GM19395 (cell line): ENCODE results near the gene ARHGAP11A.
A peak's percentile ranks its signal among the peaks of the same experiment; 100 is the strongest.
"Not testable (repeated sequence)": the region's sequence is repeated elsewhere in the genome, so short reads cannot be mapped to it uniquely, and the experiment has no call there.

ENCODE experiments used
- ATAC-seq: cut with Tn5 transposase; IDR thresholded peaks from one replicate; pipeline ENCODE4 v1.9.1; 2021; ENCODE audit warnings: mild to moderate bottlenecking, moderate library complexity; ENCODE audit not compliant: unreplicated experiment

Gene ARHGAP11A, protein sequence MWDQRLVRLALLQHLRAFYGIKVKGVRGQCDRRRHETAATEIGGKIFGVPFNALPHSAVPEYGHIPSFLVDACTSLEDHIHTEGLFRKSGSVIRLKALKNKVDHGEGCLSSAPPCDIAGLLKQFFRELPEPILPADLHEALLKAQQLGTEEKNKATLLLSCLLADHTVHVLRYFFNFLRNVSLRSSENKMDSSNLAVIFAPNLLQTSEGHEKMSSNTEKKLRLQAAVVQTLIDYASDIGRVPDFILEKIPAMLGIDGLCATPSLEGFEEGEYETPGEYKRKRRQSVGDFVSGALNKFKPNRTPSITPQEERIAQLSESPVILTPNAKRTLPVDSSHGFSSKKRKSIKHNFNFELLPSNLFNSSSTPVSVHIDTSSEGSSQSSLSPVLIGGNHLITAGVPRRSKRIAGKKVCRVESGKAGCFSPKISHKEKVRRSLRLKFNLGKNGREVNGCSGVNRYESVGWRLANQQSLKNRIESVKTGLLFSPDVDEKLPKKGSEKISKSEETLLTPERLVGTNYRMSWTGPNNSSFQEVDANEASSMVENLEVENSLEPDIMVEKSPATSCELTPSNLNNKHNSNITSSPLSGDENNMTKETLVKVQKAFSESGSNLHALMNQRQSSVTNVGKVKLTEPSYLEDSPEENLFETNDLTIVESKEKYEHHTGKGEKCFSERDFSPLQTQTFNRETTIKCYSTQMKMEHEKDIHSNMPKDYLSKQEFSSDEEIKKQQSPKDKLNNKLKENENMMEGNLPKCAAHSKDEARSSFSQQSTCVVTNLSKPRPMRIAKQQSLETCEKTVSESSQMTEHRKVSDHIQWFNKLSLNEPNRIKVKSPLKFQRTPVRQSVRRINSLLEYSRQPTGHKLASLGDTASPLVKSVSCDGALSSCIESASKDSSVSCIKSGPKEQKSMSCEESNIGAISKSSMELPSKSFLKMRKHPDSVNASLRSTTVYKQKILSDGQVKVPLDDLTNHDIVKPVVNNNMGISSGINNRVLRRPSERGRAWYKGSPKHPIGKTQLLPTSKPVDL

DNA sequence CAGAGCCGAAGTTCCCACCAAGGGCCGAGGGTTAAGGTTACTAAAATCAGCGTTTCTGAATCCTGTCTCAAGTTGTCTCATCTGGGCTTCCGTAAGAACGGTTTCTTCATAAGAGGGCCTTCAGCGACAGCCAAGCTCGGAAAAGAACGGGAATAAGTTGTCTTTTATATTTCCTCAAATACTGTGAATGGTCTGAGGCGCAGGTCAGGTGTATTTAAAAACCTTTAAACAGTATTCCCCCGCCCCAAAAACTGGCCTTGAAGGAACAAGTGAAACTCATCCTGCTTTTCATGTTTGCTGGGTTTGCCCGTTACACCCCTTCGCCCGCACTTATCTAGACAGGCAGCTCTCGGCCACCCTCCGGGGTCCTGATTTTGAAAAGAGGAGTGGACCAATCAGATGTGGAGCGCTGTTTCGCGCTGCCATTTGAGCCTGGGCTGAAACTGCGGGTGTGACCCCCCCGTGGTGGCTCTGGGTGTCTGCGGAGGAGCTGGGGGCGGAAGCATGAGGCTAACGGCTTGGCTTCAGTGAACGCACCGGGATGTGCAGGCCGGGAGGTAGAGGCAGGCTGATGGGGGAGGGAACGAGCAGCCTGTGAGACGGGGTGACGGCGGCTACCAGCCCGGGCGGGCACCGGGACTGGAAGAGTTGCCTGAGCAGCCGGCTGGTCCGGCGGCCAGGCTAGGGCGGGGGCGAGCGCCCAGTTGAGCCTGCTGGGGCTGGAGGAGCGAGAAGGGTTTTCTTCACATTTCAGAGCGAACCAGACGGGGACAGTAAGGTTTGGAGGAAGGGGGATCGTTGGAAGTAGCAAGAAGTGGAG lies at the start of gene ARHGAP11A:
TSS of gene ARHGAP11A (plus strand) at position 454 of the 820 bp plus-strand sequence. CDS start 708 bp downstream, outside the sequence.
- ATAC-seq = peak; percentile 79

DNA sequence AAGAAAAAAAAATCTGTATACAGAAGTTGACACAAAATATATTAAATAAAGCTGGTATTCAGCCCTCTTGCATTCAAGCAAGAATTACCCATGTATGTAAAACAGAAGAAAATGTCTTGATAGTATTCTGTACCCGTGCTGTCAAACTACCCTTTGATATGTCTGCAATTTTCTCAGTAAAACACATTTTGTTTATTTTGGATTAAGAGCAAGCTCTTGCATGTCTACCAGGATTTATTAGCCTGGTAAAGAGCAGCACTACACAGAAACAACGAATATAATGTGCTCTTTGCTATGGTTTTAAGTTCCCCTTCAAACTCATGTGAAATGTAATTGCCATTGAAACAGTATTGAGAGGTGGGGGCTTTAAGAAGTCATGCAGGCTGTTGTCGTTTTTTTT lies 46.3 kb upstream of the ARHGAP11A start:
- ATAC-seq = not testable (repeated sequence)

DNA sequence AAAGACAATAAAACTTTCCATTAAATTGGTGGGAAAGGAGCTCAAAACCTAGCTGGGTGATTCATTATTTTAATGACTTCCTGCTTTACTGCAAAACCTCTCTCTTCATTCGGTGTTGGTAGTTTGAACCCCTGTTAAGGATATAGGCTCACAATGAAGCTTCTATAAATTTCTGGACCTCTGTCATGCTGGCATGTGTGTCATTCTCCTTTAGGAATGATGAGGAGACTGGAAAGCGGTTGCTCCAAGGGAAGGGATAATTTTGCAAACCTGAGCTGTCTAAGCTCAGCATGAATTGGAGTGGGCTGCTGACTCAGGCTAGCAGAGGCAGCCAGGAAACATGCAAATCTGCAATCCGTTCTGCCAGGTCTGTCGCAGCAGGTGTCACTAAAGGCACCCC lies 36.8 kb upstream of the ARHGAP11A start:
- not testable (repeated sequence) for ATAC-seq

DNA sequence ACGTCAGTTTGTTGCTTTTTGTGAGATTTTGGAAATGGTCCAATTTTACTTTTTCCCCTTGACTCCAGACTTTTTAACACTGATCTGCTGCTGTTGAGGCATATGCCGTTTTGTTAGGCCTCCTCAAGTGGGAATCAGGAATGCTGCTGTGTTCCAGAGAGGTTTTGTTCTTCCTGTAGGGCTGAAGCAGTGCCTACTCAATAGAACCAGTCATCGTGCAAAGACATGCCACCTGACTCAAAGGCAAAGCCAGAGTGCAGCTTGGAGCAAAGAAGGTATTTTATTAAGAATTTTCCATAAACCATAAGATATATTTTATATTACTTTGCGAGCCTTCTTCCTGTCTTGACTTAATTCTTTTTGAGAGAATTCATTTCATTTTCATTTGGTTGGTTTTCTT lies 29.5 kb upstream of the ARHGAP11A start:
- ATAC-seq = not testable (repeated sequence)

DNA sequence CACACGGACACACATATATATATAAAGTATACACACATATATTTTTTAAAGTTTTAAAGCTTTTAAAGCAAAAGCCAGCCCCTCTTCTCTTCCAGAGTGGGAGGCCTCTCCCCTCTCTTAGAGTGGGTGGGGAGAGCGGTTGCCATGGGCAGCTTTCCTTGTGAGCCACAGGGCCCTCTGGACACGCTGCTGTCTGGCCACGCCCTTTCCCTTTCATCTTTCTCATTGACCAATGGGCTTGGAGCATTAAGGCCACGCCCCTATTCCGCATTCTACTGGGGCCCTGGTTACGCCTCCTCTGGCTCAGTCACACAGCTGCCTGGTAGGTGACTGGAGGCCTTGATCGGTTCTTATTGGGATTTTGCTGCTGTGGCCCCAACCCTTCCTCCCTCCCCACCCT lies 22.2 kb upstream of the ARHGAP11A start, which contains the start of gene GOLGA8N:
TSS of gene GOLGA8N (plus strand) at position 306 of the 400 bp plus-strand sequence.
- ATAC-seq = not testable (repeated sequence)

DNA sequence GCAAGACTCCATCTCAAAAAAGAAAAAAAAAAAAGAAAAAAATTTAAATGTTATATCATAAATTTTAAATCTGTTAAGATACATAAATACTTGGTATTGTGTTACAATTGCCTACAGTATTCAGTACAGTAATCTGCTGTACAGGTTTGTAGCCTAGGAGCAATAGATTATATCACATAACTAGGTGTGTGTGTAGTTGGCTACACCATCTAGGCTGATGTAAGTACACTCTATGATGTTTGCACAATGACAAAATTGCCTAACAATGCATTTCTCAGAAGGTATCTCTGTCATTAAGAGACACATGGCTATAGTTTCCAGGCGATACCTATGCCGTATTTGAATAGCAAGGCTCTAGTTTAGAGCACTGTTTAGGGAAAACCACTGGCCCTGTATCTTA lies 5.8 kb upstream of the ARHGAP11A start:
- ATAC-seq = not testable (repeated sequence)

DNA sequence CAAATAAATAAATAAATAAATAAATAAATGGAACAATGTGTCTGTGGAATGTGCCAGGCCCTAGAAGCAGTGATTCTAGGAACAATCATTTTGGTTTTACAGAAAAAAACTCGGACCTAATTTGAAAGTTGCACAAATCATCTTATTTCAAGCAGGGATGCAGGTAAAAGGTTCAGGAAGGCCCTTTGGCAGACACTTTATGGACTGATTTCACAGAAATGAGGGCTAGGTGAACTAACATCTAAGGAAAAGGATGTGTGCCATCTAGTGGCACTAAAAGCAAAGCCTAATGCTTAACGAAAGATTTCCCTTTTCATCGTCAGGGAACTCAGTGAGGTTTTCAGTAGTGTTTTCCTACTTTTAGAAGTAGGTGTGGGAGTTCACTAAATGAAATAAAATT lies 4.6 kb upstream of the ARHGAP11A start:
- not testable (repeated sequence) for ATAC-seq

DNA sequence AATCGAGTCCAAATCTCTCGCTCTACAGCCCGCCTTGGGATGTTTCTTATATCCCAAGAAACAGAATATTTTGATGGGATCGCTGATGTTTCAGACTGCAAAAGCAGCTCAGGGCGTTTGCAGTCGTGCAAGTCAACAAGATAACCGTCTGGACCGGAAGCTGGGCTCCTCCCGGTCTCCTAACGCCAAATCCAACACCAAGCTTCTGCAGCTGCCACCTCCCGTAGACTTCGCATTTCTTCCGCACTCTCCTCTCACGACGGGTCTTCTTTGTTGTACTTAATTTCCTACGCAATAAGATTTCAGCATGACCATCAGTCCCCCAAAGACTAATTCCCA lies 623 bp upstream of the ARHGAP11A start:
- ATAC-seq = peak; percentile 29

DNA sequence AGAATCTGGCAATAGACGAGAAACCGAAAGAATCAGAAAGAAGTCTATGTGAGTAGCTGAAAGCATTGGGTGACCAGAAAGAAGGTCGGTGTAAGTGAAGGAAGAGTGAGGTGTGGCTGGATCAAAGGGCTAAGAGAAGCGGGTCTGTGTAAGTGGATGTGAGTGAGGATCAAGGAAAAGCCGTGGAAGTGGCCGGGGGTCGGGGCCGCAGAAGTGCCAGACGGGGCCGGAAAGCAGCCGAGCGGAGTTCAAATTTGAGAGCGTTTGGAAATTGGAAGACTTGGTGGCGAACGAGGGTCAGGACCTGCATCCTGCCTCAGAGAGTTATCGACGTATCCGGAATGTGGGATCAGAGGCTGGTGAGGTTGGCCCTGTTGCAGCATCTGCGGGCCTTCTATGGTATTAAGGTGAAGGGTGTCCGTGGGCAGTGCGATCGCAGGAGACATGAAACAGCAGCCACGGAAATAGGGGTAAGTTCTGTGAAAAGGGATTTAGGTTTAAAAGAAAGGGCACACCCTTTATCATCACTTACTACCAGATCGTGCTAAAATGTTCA lies 645 bp downstream of the ARHGAP11A start:
- ATAC-seq = peak; percentile 15

DNA sequence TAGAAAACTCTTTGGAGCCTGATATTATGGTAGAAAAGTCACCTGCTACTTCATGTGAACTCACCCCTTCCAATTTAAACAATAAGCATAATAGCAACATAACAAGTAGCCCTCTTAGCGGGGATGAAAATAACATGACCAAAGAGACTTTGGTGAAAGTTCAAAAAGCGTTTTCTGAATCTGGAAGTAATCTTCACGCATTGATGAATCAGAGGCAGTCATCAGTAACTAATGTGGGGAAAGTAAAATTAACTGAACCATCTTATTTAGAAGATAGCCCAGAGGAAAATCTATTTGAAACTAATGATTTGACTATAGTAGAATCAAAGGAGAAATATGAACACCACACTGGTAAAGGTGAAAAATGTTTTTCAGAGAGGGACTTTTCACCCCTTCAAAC lies 21.1 kb downstream of the ARHGAP11A start:
- no peak for ATAC-seq

DNA sequence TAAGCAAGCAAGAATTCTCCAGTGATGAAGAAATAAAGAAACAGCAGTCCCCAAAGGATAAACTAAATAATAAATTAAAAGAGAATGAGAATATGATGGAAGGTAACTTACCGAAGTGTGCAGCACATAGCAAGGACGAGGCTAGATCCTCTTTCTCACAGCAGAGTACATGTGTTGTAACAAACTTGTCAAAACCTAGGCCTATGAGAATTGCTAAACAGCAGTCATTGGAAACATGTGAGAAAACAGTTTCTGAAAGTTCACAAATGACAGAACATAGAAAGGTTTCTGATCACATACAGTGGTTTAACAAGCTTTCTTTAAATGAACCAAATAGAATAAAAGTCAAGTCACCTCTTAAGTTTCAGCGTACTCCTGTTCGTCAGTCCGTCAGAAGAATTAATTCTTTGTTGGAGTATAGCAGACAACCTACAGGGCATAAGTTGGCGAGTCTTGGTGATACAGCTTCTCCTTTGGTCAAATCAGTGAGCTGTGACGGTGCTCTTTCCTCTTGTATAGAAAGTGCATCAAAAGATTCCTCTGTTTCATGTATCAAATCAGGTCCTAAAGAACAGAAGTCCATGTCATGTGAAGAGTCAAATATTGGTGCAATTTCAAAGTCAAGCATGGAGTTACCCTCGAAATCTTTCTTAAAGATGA lies 21.7 kb downstream of the ARHGAP11A start:
- no peak for ATAC-seq

DNA sequence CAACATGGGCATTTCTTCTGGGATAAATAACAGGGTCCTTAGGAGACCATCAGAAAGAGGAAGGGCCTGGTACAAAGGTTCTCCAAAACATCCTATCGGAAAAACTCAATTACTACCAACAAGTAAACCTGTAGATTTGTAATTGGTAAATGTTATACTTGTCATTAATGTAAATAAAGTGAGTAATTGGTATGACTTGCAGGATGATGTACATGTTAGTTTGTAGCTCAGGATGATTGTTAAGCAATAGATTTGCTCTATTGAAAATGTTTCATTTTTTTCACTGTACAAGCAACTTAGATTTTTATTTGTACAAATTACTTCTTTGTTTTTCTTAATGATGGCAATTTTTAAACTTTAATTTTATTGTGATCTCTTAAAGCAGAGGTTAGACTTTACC lies 22.4 kb downstream of the ARHGAP11A start:
- no peak for ATAC-seq

DNA sequence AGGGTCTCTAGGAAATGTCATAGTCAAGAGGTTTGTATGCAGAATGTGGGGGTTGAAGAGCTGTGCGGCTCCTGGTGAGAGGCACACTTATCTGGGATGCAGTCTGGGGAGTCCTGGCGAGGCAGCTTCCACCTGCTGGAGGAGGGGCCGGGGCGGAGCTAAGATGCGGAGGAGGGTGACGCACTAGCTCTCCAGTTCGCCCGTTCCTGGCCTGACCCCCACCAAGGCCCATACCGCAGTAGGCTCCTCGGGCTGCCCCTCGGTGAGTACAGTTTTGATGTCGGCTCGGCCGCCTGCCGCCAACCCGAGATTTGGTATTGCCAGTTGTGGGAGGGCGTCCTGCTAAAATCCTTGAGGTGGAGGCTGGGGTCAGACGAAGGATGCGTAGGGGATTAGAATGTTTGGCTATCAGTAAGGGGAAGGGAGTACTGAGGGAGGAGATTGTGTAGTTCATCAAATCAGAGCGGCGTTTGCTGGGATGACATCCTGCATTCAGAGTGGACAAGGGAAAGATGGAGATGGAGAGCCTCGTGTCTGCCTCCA lies 26.3 kb downstream of the ARHGAP11A start, which contains the start of gene SCG5:
TSS of gene SCG5 (plus strand) at position 194 of the 543 bp plus-strand sequence. CDS start 1,883 bp downstream, outside the sequence.
- no peak for ATAC-seq

DNA sequence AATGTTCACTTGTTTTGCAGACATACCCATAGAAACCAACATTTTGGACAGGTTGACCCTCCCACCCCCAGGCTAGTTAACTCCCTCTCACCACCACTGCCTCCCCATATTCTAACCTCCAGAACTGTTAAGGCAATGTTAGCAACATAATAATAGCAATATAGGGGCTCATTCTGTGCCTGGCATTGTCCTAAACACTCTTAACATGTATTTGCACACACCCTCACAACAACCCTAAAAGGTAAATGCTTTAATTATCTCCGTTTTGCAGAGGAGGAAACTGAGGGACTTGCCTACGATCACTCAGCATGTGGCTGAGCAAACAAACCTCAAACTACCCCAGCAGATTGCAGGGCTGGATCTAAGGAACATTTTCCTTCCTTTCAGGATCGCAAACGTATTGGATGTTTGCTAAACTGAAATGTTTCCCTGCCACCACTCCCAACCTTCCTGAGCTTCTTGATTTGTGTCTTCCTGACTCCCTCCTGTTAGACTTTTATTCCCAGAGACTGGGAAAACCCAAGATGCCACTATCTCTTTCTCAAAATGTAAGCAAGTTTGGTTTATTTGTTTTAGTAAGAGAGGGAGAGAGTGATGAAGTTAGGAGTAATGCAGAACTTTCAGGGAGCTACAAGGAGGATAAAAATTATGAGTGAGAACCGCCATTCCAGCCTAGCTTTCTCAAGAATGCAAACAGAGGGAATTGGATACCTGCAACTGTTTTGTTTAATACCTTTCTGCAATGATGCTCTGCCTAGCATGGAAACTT lies 27.5 kb downstream of the ARHGAP11A start:
- no peak for ATAC-seq

DNA sequence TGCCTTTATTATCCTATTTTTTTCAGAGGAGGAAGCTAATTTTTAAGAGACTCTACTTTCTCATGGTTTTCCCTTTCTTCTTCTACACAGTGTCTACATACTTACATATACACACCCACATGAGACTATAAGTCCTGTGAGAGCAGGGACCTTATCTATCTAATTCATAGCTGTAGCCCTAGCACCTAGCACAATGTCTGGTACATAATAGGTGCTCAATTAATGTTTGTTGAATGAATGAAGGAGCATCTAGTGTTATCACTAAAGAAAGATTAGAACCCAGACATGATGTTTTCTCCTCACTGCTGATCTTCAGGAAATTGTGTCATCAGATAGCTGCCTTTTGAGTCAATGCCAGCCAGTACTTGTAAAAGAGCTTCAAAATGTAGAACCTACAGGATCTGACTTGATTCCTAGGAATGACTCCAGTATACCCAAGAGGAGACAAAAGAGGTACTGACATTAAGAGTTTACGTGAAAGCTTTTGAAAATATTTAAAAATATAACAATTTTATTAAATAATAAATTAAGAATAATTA lies 28.7 kb downstream of the ARHGAP11A start:
- ATAC-seq = no peak

DNA sequence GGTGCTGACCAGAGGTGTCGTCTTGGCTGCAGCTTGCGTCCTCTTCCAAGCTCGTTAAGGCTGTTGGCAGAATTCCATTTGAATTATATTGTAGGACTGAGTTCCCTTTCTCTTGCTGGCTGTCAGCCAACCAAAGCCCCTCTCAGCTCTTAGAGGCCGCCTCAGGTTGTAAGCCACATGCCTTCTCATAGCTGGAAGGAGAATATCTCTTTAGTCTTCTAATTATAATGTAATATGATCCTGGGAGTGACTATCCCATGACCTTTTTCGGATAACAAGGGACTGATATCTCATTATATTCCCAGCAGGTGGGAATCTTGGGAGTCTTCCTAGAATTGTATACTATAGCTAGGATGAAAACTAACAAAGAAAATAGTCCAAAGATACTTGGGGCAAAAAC lies 31.0 kb downstream of the ARHGAP11A start:
- ATAC-seq = no peak

DNA sequence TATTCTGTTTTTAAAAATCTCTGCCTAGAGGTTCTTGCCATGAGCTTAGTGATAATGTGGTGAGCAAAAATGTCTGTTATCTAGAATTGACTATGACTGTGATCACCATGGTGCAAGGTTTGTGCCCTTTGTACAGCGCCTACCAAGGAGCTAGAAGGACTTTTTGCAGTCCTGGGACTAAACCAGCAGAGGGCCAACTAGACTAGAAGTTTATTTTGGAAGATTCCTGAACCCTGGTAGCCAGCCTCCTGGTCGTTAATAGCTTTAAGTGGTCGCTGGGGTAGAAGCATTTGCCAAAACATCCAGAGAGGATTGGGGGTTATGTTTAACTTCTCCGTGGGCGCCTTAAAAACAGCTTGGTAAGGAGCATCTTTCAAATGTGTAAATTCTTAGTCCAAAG lies 34.0 kb downstream of the ARHGAP11A start:
- ATAC-seq = no peak

DNA sequence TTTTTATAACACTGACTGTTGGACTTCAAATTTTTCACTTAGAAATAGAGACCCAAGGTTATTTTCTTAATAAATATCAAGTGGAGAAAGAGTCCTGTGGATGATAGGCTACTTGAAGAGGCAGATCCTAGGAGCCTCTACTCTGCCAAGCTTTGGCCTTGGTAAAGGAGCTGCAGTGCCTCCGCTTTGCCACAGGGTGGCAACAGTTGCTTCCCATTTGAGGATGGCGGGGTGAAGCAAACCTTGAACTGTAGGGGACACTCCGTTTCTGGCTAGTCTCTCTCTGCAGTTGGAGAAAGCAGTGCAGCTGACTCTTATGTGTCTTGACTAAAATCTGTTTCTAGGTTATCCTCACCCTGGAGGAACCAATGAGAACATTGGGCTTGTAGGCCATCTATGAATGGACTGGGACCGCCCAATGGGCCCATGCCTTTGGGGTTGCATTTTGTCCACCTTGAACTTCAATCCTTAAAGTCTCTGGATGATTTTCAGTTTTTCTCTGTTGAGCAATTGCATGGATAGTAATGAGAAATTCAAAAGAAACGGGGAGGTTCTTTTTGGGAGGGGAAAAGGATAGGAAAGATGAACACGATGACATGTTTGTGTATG lies 36.0 kb downstream of the ARHGAP11A start:
- ATAC-seq = no peak
